ENCODE results near the gene CAPN8.

- TF ChIP-seq EZH2 (IDR thresholded peaks at IDR 0.05; ENCODE audit: insufficient read depth, low read length) (no peak), CTCF (IDR thresholded peaks at IDR 0.05; ENCODE audit: insufficient read depth, low read depth, low read length) (no peak)
Measured at GRCh38 chr1:223545343-223545742, 120.2 kb downstream of the CAPN8 start.
